ENCODE data around the gene KCNH1.

Gene KCNH1

DNA sequence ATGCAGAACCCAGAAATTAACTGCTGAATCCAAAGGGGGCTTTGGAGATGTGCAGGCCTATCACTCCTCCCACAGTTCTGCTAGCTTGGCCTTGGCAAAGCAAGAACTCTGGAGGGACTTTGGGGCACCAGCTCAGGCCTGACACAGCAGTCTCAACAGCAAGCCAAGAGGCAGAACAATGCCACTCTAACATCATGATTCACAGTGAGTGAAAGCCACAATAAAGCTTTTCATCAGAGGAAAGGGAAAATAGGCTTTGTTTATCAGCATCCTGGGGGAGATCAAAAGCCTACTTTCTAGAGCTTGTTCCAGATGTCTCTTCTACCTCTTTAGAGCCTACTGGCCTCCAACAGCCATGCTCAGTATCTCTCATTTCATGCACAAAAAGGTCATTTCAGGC lies 283.4 kb downstream of the KCNH1 start:
- DNase-seq = no peak

DNA sequence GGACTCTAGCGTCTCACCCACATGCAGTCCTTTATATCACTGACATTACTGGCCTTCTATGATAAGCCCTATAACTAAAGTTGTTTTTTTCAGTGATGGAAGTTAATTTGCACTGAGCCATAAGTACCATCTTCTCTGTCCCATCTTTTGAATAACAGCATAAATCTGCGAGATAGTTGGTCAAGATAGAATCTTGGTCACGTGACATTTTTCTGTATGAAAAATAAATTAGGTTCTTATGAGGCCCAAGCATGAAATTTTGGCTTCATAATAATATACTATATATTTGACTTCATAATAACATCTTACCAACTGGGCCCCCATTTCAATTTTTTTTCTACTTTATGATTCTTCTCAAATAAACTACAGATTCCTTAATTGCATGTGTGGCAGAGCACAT lies 285.5 kb downstream of the KCNH1 start:
- no peak for DNase-seq

GRCh38 chr1:210841926-210842625 lies 291.9 kb downstream of the KCNH1 start:
- DNase-seq = no peak

- DNase-seq = no peak
Measured at GRCh38 chr1:210830034-210831028, 303.6 kb downstream of the KCNH1 start.

- DNase-seq = no peak
Measured at GRCh38 chr1:210828996-210829596, 304.9 kb downstream of the KCNH1 start.

GRCh38 chr1:210827481-210827880 lies 306.5 kb downstream of the KCNH1 start:
- no peak for DNase-seq

DNA sequence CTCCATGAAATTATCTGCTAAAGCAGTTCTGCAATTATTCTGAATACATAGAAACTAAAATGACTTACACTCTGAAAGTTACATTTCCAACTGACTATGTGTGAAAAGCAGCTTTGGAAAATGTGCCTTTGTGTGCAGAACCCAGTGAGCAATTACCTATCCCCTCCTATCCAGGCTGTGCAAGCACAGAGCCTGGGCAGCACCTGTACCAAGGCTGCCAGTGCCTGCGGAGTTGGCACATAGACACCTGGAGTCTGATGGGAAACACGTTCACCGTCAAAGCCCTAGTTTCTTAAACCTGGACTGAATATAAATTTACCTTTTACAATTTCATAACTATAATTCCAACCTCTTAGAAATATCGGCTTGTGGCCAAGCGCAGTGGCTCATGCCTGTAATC lies 307.3 kb downstream of the KCNH1 start:
- DNase-seq = no peak

- DNase-seq = no peak
Measured at GRCh38 chr1:210822932-210823331, 311.0 kb downstream of the KCNH1 start.

GRCh38 chr1:210822241-210822640 lies 311.7 kb downstream of the KCNH1 start:
- DNase-seq = no peak

DNA sequence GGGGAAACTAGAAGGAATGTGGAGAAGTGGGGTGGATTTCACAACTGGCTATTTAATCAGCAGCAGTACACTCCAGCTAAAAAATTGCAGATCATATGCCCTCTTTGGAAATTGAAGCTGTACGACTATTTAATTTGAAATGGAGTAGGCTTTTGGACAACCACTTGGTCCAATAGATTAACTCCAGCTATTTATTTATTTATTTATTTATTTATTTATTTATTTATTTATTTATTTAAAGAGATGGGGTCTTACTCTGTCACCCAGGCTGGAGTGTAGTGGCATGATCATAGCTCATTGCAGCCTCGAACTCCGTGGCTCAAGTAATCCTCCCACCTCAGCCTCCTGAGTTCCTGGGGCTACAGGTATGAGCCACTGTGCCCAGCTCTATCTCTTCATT lies 312.3 kb downstream of the KCNH1 start:
- no peak for DNase-seq

GRCh38 chr1:210819266-210819665 lies 314.7 kb downstream of the KCNH1 start:
- no peak for DNase-seq

DNA sequence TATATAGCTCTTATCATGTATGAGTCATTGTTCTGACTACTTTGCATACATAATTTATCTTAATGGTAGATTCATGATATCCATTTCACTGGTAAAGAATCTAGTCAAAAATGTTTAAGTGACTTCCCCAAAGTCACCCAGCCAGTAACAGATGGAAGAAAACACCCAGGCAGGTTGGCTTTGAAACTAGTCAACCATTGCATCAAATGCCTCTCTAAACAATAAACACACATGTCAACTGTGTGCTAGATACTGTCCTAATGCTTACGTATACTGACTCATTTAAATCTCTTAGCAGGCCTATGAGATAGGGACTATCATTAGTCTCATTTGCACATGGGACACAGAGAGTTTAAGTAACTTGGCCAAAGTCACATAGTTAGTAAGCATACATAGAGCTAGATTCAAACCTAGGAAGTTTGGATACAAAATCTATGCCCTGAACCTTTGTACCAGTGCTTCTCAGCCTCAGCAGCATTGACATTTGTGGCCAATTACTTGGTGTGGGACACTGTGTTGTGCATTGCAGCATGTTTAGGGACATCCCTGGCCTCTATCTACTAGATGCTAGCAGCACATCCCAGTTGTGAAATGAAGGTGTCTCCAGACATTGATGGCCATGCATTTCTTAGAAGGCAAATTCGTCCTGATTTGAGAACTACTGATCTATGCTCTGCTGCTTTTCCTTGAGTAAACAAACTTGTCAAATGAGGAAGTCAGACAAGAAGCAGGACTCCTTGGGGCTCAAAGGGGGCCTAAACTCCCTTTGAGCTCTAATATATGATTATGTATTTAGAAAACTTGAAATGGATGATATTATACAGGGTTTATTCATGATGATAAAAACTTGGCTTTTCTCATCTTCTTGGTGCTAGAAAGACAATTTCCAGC lies 316.3 kb downstream of the KCNH1 start:
- no peak for DNase-seq

- DNase-seq = no peak
Measured at GRCh38 chr1:210815641-210816550, 318.1 kb downstream of the KCNH1 start.

DNA sequence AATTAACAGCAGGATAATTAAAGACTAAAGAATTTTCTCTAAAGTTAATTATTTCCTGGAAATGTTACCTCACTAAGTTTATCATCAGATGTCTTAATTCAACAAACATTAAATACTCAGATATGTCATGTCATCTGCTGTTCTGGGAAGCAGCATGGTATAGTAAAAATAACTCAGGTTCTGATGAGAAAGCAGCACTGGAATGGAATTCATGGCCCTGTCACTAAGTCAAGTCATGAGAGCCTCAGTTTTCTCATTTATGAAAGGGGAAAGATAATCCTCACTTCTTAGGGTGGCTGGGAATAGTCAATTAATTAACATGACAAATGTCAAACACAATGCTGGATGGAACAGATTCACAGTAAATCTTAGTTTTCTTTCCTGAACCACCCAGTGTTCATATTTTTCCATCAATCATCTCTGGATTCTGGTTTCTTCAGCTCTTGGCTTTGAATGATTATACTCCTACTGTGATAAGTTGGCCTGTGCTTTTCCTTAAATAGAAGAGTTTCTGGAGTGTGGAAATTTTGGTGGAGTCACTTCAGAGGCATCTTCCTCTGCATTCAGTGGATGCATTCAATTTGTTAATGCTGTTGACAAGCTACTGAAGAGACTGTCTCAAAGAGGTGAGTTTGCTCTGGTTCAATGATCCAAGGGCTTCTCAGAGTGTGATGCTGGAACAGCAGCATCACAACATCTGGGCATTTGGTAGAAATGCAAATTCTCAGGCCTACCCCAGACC lies 319.4 kb downstream of the KCNH1 start:
- no peak for DNase-seq

DNA sequence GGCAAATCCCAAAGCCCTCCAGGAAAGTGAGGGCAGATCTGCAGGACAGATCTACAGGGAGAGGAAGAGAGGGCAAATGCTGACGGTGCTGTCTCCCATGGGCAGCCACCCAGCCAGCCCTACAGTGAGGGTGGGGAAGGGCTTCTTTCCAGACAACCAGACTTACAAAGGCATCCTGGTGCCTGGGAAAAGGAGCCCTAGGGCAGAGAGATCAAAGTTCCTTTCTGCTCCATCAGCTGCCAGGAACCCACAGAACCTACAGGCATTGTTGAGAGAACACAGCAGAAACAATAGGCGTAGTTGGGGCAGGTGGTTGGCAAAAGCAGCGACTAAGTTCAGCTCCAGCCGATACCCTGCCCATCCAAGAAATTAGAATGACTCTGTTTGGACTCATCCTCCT lies 332.4 kb downstream of the KCNH1 start:
- DNase-seq = no peak

DNA sequence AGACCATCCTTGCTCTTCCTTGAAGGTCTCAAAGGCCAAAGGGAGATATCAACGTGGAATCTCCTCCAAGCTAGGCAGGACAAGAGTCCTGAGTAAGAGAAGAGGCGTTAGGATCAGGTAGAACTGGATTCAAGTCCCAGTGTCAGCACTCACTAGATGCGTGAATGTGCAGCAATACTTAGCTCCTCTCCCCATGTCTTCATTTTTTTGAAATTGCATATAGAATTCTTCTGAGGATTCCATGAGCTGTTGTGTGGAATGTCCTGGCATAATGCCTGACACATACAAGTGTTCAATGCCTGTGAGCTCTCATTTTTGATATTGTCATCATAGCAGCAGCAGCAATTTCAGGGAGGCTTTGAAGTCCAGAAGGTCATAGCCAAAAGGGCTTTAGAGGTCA lies 333.2 kb downstream of the KCNH1 start:
- no peak for DNase-seq

- DNase-seq = no peak
Measured at GRCh38 chr1:210800301-210800700, 333.6 kb downstream of the KCNH1 start.

DNA sequence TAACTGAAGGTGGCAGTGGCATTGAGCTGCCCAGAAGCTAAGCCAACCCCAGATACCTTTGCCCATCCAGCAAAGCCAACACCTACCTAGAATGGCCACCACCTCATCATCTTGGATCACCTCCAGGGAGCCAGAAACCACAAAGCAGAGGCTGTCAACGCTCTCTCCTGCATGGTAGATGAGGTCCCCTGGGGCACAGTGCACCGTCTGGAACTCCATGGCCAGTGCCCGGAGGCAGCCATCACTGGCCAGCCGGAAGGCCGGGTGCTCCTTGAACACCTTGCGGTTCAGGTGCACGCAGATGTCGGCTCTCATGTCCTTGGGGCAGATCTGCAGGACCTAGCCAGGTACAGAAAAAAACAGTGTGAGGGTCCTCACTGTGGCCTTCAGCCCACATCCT lies 336.5 kb downstream of the KCNH1 start:
- no peak for DNase-seq

DNA sequence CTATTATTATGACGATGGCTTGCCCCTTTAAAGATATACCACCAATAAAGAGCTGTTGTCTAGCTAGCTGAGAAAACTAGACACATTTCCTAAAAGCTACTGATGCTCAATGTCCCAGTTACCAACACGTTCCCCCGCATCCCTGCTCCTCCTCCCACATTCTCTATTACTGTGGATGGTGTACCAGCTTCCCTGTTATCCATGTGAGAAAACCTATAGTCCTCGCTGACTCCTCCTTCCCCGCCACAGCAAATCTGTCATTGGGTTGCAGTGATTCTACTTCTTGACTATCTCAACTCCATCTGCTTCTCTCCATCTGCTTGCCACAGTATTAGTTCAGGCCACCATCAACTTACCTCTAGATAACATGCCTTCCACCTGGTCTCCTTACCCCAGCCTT lies 337.5 kb downstream of the KCNH1 start:
- DNase-seq = no peak

GRCh38 chr1:210794445-210794844 lies 339.5 kb downstream of the KCNH1 start:
- DNase-seq = no peak

All from CD4-positive, alpha-beta T cell treated with Interferon alpha-2 for 1 hour (primary cell).